Measurements from ENCODE around the gene USP37.
"Not testable (repeated sequence)": the region's sequence is repeated elsewhere in the genome, so short reads cannot be mapped to it uniquely, and the experiment has no call there.

USP37 gene

DNA sequence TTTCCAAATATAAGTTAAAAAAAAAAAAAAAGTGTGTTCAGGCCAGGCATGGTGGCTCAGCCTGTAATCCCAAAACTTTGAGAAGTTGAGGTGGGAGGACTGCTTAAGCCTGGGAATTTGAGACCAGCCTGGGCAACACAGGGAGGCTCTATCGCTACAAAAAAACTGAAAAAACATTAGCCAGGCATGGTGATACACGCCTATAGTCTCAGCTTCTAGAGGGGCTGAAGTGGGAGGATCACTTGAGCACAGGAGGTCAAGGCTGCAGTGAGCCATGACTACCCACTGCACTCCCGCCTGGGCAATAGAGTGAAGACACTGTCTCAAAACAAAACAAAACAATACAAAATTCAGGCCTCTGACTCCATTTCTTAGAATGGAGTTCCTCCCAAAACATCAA, 9.2 kb downstream of the USP37 start:
- no peak overlapping the region for H3K4me3 ChIP-seq (ENCODE audit: low read depth, low read length)
- POLR2A ChIA-PET, result no interaction called here
- CTCF ChIA-PET, result interaction anchor here (1.0 kb wide), 1 partner anchor 69 kb away, joined by 3 read pairs; no protein-coding TSS in a partner anchor
- no peak for DNase-seq (ENCODE audit: low read depth, low spot score)
- TF ChIP-seq CTCF (IDR thresholded peaks at IDR 0.05; ENCODE audit: insufficient read depth, low read length, missing control alignments), result no peak

GRCh38 chr2:218557941-218558340, 10.2 kb downstream of the USP37 start:
- H3K4me3 ChIP-seq (ENCODE audit: low read depth, low read length), result no peak overlapping the region
- CTCF ChIA-PET, result interaction anchor here (1.0 kb wide), 1 partner anchor 68 kb away, joined by 3 read pairs; no protein-coding TSS in a partner anchor
- no peak for TF ChIP-seq CTCF (IDR thresholded peaks at IDR 0.05; ENCODE audit: insufficient read depth, low read length, missing control alignments)
- POLR2A ChIA-PET, result interaction anchor here (0.8 kb wide), 1 partner anchor 10 kb away, joined by 3 read pairs; the partner anchor contains the start of gene USP37
- DNase-seq (ENCODE audit: low read depth, low spot score), result no peak

DNA sequence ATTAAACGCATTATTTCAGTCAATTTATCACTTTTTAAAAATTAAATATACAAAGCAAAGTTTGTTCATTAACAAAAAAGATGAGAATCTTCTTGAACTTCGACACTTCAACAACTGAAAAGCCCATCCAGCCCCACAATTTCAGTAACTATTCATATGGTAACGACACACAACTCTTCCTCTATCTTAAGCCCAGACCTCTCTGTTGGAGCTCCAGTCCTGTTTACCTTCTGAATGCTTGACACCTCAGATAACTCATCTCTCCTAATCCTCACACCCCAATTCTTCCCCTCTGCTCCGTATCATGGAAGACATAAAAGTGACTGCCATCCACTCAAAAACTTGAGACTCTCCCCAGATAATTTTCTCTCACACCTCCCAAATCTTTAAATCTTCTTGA, 12.6 kb downstream of the USP37 start:
- ChIA-PET POLR2A (no interaction called here), CTCF (no interaction called here)
- TF ChIP-seq CTCF (IDR thresholded peaks at IDR 0.05; ENCODE audit: insufficient read depth, low read length, missing control alignments), result no peak
- H3K4me3 ChIP-seq (ENCODE audit: low read depth, low read length), result no peak overlapping the region
- no peak for DNase-seq (ENCODE audit: low read depth, low spot score)

- POLR2A ChIA-PET; CTCF ChIA-PET; H3K4me3 ChIP-seq (ENCODE audit: low read depth, low read length); DNase-seq (ENCODE audit: low read depth, low spot score): not testable (repeated sequence)
Observed at GRCh38 chr2:218554225-218554624, 13.9 kb downstream of the USP37 start.

- ChIA-PET POLR2A (no interaction called here), CTCF (interaction anchor here (0.5 kb wide), 1 partner anchor 67 kb away, joined by 6 read pairs; no protein-coding TSS in a partner anchor)
- no peak for TF ChIP-seq CTCF (IDR thresholded peaks at IDR 0.05; ENCODE audit: insufficient read depth, low read length, missing control alignments)
- H3K4me3 ChIP-seq (ENCODE audit: low read depth, low read length), result no peak overlapping the region
- DNase-seq (ENCODE audit: low read depth, low spot score), result no peak
Observed at GRCh38 chr2:218547978-218548377, 20.2 kb downstream of the USP37 start.

- CTCF ChIA-PET, result interaction anchor here (0.5 kb wide), 1 partner anchor 67 kb away, joined by 6 read pairs; no protein-coding TSS in a partner anchor
- no peak for TF ChIP-seq CTCF (IDR thresholded peaks at IDR 0.05; ENCODE audit: insufficient read depth, low read length, missing control alignments)
- H3K4me3 ChIP-seq (ENCODE audit: low read depth, low read length), result no peak overlapping the region
- POLR2A ChIA-PET, result no interaction called here
- DNase-seq (ENCODE audit: low read depth, low spot score), result no peak
Observed at GRCh38 chr2:218547511-218547910, 20.6 kb downstream of the USP37 start.

DNA sequence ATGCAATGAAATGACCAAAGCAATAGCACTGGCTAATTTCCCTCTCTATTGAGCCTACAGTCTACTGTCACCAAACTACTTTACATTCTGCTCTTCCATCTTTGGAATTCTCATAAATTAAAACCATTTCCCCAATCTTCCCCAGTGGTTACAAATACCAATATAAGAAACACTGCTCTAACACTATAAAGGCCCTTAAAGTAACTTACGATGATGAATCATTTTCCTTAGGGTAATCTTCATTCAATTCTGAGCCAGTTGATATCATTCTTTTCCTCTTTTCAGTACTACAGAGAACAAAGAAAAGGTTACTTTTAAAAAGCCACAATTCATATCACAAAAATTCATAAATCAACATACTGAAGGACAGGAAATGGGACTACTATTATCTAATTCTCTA, 22.1 kb downstream of the USP37 start:
- POLR2A ChIA-PET, result no interaction called here
- no peak for DNase-seq (ENCODE audit: low read depth, low spot score)
- CTCF ChIA-PET, result no interaction called here
- no peak for TF ChIP-seq CTCF (IDR thresholded peaks at IDR 0.05; ENCODE audit: insufficient read depth, low read length, missing control alignments)
- H3K4me3 ChIP-seq (ENCODE audit: low read depth, low read length), result no peak overlapping the region
